ENCODE data around the gene ZNF800. TPM values are rescaled to one million over a fixed set of nuclear protein-coding genes. Genes with fewer than 3 reads are reported as not detected.

ZNF800 gene
- total RNA-seq, 2 experiments from 2014 or later = 73.9 to 78.9 TPM

- intact Hi-C loops (cut with DNase I, micrococcal nuclease) = loop anchor here (2.0 to 10.0 kb wide), 7 partner anchors 16 to 934 kb away; partner anchors contain the start of genes SND1 (in 2 of the 2), ARF5 (in 1 of the 2) and GCC1 (in 1 of the 2)
- DNase-seq (peak in 1 of 14 experiments; percentile 15), ATAC-seq (ENCODE audit: poor library complexity) (no peak)
- H3K9me3 Mint-ChIP-seq = no peaks in the 10 kb centered on the region
- Histone ChIP-seq H3K4me3 (ENCODE audit: low read length) (peak overlapping the region; percentile 92), H3K27me3 (ENCODE audit: control insufficient read depth in 1 of 2, insufficient read depth in 2 of 2, low read length in 2 of 2) (no peaks in the 10 kb centered on the region), H3K4me1 (ENCODE audit: insufficient read depth, low read length) (peaks cover 23% of the 10 kb centered on the region), H3K27ac (ENCODE audit: low read depth in 1 of 2, low read length in 2 of 2) (peak overlapping the region; percentile 3 to 49), H3K36me3 (ENCODE audit: insufficient read depth, low read length) (peaks cover 40% of the 10 kb centered on the region), H3K9me3 (ENCODE audit: control insufficient read depth in 1 of 2, insufficient read depth in 1 of 2, low read length in 2 of 2) (no peaks in the 10 kb centered on the region)
- POLR2A ChIA-PET = interaction anchor here (0.6 to 4.8 kb wide), 22 partner anchors 8 to 260 kb away, joined by 3 to 94 read pairs (median 8); partner anchors contain the start of genes ARF5 and GCC1
- no peaks in the 10 kb centered on the region for H3K27me3 Mint-ChIP-seq
- H3K4me1 Mint-ChIP-seq (ENCODE audit: low read depth) = peaks cover 76% of the 10 kb centered on the region
- CTCF ChIA-PET = interaction anchor here (0.7 to 2.7 kb wide), 3 partner anchors 12 to 57 kb away, joined by 4 to 12 read pairs (median 5); no protein-coding TSS in a partner anchor
- no peak for TF ChIP-seq CTCF (IDR thresholded peaks at IDR 0.05)
- peak overlapping the region; percentile 99 for H3K4me3 Mint-ChIP-seq
- H3K36me3 Mint-ChIP-seq (ENCODE audit: low read depth) = peaks cover 63% of the 10 kb centered on the region
- H3K27ac Mint-ChIP-seq = peak overlapping the region; percentile 94
Observed at GRCh38 chr7:127390817-127391590, 1.5 kb downstream of the ZNF800 start.

- POLR2A ChIA-PET = interaction anchor here (1.3 to 4.8 kb wide), 3 partner anchors 10 to 42 kb away, joined by 4 to 94 read pairs (median 42); no protein-coding TSS in a partner anchor
- Mint-ChIP-seq H3K27ac (peak overlapping the region; percentile 94), H3K9me3 (no peaks in the 10 kb centered on the region), H3K27me3 (no peaks in the 10 kb centered on the region), H3K4me1 (ENCODE audit: low read depth) (peaks cover 73% of the 10 kb centered on the region), H3K36me3 (ENCODE audit: low read depth) (peaks cover 68% of the 10 kb centered on the region), H3K4me3 (peak overlapping the region; percentile 99)
- intact Hi-C loops (cut with DNase I, micrococcal nuclease) = loop anchor here (2.0 to 10.0 kb wide), 7 partner anchors 16 to 934 kb away; partner anchors contain the start of genes SND1 (in 2 of the 2), ARF5 (in 1 of the 2) and GCC1 (in 1 of the 2)
- H3K36me3 ChIP-seq (ENCODE audit: insufficient read depth, low read length) = peaks cover 46% of the 10 kb centered on the region
- no peak overlapping the region for H3K27ac ChIP-seq (ENCODE audit: low read depth in 1 of 2, low read length in 2 of 2)
- H3K4me1 ChIP-seq (ENCODE audit: insufficient read depth, low read length) = peaks cover 23% of the 10 kb centered on the region
- ATAC-seq (ENCODE audit: poor library complexity) (no peak), DNase-seq (no peak)
- TF ChIP-seq CTCF (IDR thresholded peaks at IDR 0.05) = no peak
- no peaks in the 10 kb centered on the region for H3K9me3 ChIP-seq (ENCODE audit: control insufficient read depth in 1 of 2, insufficient read depth in 1 of 2, low read length in 2 of 2)
- H3K27me3 ChIP-seq (ENCODE audit: control insufficient read depth in 1 of 2, insufficient read depth in 2 of 2, low read length in 2 of 2) = no peaks in the 10 kb centered on the region
- CTCF ChIA-PET = interaction anchor here (1.6 kb wide), 1 partner anchor 42 kb away, joined by 6 read pairs; no protein-coding TSS in a partner anchor
- no peak overlapping the region for H3K4me3 ChIP-seq (ENCODE audit: low read length)
Observed at GRCh38 chr7:127390186-127390816, 2.2 kb downstream of the ZNF800 start.

GRCh38 chr7:127389321-127389720, 3.2 kb downstream of the ZNF800 start:
- H3K4me1 ChIP-seq (ENCODE audit: insufficient read depth, low read length) = peaks cover 23% of the 10 kb centered on the region
- ChIA-PET CTCF (interaction anchor here (0.9 to 1.6 kb wide), 2 partner anchors 41 to 58 kb away, joined by 3 to 6 read pairs; no protein-coding TSS in a partner anchor), POLR2A (interaction anchor here (4.8 kb wide), 1 partner anchor 14 kb away, joined by 94 read pairs; no protein-coding TSS in a partner anchor)
- Mint-ChIP-seq H3K36me3 (ENCODE audit: low read depth) (peaks cover 75% of the 10 kb centered on the region), H3K9me3 (no peaks in the 10 kb centered on the region), H3K4me1 (ENCODE audit: low read depth) (peaks cover 79% of the 10 kb centered on the region), H3K27ac (peak overlapping the region; percentile 8), H3K27me3 (no peaks in the 10 kb centered on the region), H3K4me3 (peak overlapping the region; percentile 27)
- H3K27ac ChIP-seq (ENCODE audit: low read depth in 1 of 2, low read length in 2 of 2) = no peak overlapping the region
- H3K9me3 ChIP-seq (ENCODE audit: control insufficient read depth in 1 of 2, insufficient read depth in 1 of 2, low read length in 2 of 2) = no peaks in the 10 kb centered on the region
- intact Hi-C loops (cut with DNase I, micrococcal nuclease) = loop anchor here in 1 of 2 experiments (5.0 kb wide), 1 partner anchor 37 kb away; no protein-coding TSS in a partner anchor
- no peak overlapping the region for H3K4me3 ChIP-seq (ENCODE audit: low read length)
- peaks cover 53% of the 10 kb centered on the region for H3K36me3 ChIP-seq (ENCODE audit: insufficient read depth, low read length)
- TF ChIP-seq CTCF (IDR thresholded peaks at IDR 0.05) = no peak
- ATAC-seq (ENCODE audit: poor library complexity) (no peak), DNase-seq (no peak)
- H3K27me3 ChIP-seq (ENCODE audit: control insufficient read depth in 1 of 2, insufficient read depth in 2 of 2, low read length in 2 of 2) = no peaks in the 10 kb centered on the region

Data from CD4-positive, alpha-beta T cell (primary cell).